ENCODE results near the gene NBEAL1.

DNA sequence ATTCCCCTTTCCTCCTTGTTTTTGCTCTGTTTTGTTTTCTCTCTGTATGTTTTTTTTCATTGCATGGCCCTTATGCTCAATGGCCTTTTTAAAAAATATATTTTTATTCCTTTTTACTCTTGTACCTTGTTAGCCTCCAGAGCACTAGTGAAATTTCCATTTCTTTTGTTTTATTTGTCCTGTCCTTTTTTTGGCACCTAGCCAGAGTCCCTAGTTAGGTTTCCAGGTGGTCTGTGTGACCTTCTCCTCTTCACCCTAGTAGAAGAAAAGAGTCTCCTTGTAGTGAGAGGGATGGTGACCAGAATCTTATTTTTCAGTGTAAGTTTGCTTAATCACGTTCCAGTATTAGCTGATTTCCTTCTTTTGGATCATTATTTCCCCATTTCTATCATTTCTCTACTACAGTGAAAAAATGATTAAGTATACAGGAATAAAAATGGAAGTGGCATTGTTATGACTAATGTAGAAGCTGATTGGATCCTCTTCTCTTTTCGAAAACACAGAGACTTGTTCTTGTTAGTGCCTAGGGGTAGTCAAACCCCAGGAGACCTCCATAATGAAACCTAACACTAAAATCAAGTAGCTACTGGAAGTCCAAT, 65.9 kb downstream of the NBEAL1 start:
- TF ChIP-seq, protein P1, sequence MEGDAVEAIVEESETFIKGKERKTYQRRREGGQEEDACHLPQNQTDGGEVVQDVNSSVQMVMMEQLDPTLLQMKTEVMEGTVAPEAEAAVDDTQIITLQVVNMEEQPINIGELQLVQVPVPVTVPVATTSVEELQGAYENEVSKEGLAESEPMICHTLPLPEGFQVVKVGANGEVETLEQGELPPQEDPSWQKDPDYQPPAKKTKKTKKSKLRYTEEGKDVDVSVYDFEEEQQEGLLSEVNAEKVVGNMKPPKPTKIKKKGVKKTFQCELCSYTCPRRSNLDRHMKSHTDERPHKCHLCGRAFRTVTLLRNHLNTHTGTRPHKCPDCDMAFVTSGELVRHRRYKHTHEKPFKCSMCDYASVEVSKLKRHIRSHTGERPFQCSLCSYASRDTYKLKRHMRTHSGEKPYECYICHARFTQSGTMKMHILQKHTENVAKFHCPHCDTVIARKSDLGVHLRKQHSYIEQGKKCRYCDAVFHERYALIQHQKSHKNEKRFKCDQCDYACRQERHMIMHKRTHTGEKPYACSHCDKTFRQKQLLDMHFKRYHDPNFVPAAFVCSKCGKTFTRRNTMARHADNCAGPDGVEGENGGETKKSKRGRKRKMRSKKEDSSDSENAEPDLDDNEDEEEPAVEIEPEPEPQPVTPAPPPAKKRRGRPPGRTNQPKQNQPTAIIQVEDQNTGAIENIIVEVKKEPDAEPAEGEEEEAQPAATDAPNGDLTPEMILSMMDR (IDR thresholded peaks at IDR 0.05; ENCODE audit: borderline replicate concordance, extremely low read depth, low read length, poor library complexity, severe bottlenecking) = no peak
- TF ChIP-seq EZH2 (IDR thresholded peaks at IDR 0.05; ENCODE audit: borderline replicate concordance, low read depth, low read length, severe bottlenecking) = no peak
